ENCODE data around the gene NRXN3.

The NRXN3 gene

GRCh38 chr14:78170203-78170602, at the start of gene NRXN3:
TSS of gene NRXN3 (plus strand) at chr14:78170373. CDS start at chr14:78243094, 72,721 bp downstream.
- no peak for DNase-seq

GRCh38 chr14:78122436-78122835, 47.7 kb upstream of the NRXN3 start:
- no peak for DNase-seq

DNA sequence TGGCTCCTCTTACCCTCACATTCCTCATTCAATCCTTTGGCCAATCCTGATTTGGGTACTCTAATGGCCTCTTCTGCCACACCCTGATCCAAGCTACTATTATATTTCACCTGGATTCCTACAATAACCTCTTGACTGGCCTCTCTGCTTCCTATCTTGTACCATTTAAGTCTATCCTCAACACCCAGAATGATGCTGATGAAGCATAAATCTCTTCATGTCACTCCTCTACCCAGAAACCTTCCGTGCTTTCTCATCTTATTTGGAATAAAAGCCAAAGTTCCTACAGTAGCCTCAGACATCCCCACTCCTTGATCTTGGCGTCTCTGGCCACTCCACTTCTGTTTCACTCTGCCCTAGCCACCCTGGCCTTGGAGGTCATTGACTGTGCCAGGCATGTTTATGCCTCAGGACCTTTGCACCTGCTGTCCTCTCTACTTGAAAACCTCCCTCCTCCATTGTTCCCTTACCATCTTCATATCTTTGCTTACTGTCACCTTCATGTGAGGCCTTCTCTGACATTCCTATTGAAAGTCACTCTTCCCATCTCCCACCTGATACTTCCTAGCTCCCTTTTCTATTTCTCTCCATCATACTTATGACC, 46.4 kb upstream of the NRXN3 start:
- no peak for DNase-seq

GRCh38 chr14:78127961-78128360, 42.2 kb upstream of the NRXN3 start:
- DNase-seq: no peak

GRCh38 chr14:78129375-78129774, 40.8 kb upstream of the NRXN3 start:
- no peak for DNase-seq

DNA sequence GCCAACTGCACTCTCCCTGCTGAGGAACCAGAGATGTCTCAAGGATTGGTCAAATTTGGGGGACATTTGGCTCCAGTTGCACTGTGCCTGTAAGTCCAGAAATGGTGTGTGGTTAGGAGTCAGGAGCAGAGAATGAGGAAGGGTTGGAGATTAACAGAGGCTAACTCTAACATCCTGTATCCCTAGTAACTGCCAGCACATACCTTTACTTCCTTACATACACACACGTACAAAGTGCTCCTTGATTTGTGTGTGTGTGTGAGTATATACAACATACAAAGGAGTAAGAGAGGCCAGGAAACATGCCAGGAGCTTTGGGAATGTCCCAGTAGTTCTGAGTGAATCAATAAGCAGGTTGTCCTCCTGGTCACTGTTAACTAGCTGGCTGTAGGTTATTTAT, 39.8 kb upstream of the NRXN3 start:
- DNase-seq: no peak

DNA sequence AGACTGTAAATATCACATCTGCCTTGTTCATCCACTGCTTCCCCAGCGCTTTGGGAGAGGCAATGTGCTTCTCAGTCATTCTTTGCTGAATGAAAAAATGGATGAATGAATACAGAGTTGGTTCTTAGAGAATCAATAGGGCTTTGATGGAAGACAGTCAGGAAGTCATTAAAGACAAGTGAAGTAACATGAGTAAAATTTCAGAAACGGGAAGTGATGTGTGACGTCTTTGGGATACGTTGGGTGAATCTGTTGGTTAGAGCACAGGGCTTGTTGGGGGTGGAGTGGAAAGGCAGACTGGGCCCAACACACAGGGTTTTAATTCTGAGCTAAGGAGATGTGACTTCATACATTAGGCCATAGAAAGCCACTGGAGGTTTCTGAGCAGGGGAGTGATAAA, 39.0 kb upstream of the NRXN3 start:
- DNase-seq: no peak

DNA sequence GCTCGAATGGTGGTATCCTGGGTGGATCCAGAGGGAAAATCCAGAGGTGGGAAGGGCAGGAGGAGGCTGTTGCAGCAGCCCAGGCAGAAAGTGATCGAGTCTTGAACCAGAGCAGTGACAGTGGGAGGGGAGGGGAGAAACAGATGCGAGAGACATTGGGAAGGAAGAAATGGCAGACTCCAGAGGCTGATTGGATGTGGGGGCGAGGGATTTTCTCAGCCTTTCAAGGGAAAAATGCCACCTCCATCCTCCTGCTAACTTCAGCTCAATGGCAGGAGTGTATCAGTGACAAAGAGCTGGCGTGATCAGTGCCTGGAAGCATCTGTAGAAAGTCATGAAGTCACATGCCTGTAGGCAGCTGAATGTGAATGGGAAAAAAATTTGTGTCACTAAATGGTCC, 38.6 kb upstream of the NRXN3 start:
- no peak for DNase-seq

GRCh38 chr14:78135450-78135891, 34.7 kb upstream of the NRXN3 start:
- DNase-seq: no peak

- DNase-seq: no peak
Observed at GRCh38 chr14:78136695-78137094, 33.5 kb upstream of the NRXN3 start.

DNA sequence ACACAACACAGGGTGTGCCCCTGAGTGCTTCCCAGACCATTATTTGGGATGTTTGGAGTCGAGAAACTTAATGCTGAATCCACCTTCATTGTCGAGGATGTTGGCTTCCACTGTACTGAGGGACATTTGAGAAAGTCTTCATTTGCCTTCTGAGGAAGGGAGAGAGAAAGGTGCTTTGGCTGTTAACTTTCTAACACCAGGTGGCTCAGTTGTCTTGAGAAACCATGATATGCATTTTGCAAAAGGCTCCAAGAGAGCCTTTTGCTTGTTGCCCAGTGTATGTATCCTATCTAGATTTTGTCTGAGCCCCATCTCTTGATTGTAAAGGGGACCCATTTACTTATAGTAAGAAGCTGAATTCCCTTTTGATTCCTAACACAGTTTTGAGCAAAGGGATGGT, 28.6 kb upstream of the NRXN3 start:
- DNase-seq: no peak

GRCh38 chr14:78142998-78143397, 27.2 kb upstream of the NRXN3 start:
- DNase-seq: no peak

DNA sequence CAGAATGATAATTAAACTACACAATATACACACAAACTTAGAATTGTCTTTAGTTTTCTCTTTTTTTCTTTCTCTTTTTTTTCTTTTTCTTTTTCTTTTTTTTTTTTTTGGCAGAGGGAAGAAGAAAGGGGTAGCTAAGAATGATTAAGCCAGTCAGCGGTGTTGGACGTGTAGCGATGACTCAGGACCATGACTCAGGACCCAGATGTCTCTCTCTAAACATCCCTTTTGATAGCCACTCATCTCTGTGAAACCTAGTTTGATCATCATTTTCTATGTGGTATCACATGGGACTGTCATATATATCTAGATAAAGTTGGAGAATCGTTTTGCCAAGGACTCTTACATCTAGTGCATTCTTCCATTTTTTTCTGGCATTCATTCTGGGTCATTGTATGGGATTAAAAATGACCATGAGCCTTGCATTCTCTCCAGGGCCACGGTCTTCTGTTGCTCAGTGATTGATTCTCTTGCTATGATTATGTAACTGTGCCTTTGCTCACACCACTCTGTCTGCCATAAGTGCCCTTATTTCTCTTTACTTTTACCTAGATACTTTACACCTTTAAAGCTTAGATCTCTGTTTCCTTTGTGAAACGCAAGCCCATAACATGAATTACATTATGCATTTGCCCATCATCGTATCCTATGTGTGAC, 26.6 kb upstream of the NRXN3 start:
- DNase-seq: no peak

DNA sequence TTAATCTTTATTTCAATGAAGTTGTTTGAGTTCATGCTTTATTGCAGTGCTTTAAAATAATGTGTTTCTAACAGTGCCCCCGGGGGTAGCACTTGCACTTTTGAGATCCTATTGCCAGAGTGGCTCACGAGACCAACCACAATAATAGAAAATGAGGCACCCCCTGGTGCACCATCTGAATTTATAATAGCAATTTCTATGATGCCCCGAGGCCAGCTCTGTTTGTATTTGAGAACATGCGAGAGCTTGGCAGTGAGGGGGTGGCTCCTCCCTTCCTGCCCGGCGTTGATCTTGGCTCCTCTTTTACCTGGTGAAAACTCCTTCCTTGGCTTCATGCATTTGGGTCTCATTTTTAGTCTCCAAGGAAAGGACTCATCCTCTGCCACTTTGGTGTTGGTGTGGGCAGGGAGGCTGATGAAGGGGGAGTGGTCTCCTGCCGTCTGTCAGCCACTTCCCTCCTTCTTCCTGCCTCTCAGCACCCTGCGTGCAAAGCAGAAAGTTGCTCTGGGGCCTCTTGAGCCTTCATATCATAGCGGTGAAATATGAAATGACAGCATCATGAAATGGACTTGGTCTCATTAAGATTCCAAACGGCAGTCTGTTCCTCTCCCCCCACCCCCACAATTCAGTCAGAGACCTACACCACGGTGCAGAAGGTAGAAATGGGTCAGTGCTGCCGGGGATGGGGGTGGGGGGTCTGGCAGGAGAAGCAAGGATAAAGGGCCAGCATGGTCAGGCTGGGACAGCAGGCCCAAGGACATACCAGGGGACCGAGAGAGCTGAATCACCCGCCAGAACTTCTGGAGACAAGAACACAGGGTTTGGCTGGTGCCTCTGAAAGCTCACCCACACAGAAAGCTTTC, 17.7 kb upstream of the NRXN3 start:
- DNase-seq: no peak

GRCh38 chr14:78153064-78153341, 17.2 kb upstream of the NRXN3 start:
- no peak for DNase-seq

DNA sequence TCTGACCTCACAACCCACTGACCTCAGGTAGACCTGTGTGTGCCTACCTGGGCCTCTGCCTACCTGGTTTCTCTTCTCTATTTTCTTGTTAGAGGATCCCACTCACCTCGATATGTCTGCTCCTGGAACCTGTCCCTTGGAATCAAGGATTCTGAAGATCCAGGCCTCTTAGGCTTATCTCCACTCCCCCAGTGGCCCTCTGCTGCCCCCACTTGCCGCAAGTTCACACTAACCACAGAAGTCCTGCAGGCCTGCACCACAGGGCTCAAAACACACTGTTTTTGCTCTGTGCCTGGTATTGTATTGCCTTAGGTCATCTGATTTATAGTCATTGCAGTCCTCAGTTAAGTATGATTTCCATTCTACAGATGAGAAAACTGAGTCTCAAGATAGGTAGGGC, 15.3 kb upstream of the NRXN3 start:
- no peak for DNase-seq

DNA sequence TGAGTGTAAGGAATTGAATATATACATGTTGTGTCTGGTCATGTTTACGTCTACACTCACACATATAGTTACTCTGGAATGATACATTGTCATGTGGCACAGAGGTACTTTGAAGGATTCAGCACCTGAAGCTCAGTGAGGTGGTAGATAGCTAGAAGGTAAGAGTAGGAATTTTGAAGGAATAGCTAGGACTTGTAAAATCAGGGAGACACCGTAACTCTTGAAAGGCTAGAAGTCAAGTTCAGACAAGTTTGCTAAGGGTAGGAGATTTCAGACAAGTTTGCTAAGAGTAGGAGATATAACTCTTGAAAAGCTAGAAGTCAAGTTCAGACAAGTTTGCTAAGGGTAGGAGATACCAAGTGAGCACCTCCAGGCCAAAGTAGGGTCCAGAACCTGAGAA, 14.0 kb upstream of the NRXN3 start:
- no peak for DNase-seq

DNA sequence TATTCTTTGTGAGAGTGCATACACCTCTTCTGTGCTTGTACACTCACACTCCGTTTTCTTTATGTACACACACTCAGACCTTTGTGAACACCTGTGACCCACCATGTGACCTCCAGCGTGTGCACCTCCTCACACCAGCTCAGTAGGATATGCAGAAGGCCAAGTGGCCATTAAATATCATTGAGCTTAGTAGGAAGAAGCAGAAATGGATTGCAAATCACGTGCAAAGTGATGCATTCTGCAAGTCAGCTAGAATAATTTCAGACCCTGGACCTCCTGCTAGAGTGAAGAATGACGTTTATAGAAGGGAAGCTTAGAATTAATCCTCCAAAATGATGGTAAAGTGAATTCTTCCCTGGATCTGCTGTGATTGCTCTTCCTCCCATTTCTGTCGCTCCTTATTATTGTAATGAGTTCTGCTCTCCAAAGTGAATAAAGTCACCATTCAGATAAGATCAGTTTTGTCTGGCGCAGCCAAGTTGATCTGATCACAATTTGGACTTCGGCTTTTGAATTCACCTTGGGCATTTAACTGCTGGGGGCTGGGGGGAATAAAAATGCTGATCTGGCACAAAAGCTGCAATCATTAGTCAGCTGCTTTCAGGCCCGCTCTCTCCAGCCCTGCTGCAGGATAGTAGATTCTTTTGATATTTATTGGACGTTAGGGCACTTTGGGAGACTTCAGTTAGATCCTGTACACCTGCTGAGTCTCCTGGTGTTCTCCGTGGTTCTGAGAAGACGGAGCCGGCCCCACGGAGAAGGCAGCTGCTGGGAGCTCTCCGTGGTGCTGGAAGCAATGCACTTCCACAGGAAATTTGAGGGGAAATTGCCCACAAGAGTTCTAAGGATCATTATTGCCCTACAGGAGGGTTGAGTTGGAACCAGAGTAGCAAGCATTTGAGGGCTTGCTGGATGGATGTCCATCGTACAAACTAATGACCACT, 12.4 kb upstream of the NRXN3 start:
- DNase-seq: no peak

- no peak for DNase-seq
Observed at GRCh38 chr14:78162202-78162601, 8.0 kb upstream of the NRXN3 start.

GRCh38 chr14:78164226-78164853, 5.8 kb upstream of the NRXN3 start:
- no peak for DNase-seq

- no peak for DNase-seq
Observed at GRCh38 chr14:78172428-78172827, 2.3 kb downstream of the NRXN3 start.

DNA sequence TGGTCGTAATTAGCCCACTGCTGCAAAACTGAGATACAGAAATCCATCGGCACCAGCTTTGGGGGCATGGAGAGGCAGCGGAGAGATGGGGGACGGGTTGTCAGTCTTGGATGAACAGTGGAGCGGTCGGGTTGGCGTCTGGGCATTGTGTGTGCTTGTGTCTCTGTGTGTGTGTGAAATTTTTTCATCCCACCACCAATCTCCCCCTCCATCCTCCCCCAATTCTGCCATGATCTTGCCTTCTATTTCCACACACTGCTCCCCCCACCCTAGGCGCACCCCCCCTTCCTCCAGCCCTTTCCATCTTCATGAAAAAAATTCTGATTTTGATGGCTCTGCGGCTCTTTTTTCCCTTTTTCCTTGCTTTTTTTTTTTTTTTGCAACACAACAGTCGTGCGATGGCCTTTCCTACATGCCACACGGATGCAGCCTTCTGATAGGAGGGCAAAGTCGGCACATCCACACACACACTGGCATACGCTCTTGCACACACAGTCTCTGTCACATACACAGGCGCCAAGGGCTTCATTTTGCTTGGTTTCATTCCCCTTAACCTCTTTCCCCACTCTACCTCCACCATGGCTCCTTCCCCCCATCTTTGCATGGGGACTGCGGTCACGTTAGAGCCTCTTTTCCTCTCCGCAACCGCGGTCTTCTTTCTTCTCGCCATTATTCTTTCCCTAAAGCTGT, 3.3 kb downstream of the NRXN3 start:
- DNase-seq: no peak

Measured in T1000 (cell line).